GM21825 (cell line): ENCODE results near the gene STK32C.
"Not testable (repeated sequence)": the region's sequence is repeated elsewhere in the genome, so short reads cannot be mapped to it uniquely, and the experiment has no call there.

Experiments used
- ATAC-seq: cut with Tn5 transposase; IDR thresholded peaks from one replicate; pipeline ENCODE4 v1.9.1; 2021; ENCODE audit warnings: mild to moderate bottlenecking, moderate library complexity; ENCODE audit not compliant: unreplicated experiment

STK32C gene

DNA sequence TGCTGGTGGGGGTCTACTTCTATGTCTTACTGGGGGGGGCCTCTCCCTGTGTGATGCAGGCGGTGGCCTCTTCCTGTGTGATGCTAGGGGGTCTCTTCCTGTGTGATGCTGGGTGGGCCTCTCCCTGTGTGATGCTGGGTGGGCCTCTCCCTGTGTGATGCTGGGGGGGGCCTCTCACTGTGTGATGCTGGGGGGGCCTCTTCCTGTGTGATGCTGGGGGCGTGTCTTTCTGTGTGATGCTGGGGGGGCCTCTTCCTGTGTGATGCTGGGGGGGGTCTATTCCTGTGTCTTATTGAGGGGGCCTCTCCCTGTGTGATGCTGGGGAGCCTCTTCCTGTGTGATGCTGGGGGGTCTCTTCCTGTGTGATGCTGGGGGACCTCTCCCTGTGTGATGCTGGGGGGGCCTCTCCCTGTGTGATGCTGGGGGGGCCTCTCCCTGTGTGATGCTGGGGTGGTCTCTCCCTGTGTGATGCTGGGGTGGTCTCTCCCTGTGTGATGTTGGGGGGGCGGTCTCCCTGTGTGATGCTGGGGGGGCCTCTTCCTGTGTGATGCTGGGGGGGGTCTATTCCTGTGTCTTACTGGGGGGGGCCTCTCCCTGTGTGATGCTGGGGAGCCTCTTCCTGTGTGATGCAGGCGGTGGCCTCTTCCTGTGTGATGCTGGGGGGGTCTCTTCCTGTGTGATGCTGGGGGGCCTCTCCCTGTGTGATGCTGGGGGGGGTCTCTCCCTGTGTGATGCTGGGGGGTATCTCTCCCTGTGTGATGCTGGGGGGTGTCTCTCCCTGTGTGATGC, 146.7 kb downstream of the STK32C start:
- ATAC-seq: not testable (repeated sequence)

DNA sequence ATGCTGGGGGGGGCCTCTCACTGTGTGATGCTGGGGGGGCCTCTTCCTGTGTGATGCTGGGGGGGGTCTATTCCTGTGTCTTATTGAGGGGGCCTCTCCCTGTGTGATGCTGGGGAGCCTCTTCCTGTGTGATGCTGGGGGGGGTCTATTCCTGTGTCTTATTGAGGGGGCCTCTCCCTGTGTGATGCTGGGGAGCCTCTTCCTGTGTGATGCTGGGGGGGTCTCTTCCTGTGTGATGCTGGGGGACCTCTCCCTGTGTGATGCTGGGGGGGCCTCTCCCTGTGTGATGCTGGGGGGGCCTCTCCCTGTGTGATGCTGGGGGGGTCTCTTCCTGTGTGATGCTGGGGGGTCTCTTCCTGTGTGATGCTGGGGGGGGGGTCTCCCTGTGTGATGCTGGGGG, 147.5 kb downstream of the STK32C start:
- ATAC-seq: not testable (repeated sequence)

DNA sequence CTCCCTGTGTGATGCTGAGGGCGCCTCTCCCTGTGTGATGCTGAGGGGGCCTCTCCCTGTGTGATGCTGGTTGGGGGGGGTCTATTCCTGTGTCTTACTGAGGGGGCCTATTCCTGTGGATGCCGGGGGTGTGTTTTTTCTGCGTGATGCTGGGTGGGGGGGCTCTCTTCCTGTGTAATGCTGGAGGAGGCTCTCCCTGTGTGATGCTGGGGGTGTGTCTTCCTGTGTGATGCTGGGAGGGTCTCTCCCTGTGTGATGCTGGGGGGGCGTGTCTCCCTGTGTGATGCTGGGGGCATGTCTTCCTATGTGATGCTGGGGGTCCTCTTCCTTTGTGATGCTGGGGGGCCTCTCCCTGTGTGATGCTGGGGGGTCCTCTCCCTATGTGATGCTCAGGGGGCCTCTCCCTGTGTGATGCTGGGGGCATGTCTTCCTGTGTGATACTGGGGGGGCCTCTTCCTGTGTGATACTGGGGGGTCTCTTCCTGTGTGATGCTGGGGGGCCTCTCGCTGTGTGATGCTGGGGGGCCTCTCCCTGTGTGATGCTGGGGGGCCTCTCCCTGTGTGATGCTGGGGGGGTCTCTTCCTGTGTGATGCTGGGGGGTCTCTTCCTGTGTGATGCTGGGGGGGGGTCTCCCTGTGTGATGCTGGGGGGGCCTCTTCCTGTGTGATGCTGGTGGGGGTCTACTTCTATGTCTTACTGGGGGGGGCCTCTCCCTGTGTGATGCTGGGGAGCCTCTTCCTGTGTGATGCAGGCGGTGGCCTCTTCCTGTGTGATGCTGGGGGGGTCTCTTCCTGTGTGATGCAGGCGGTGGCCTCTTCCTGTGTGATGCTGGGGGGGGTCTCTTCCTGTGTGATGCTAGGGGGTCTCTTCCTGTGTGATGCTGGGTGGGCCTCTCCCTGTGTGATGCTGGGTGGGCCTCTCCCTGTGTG, 148.2 kb downstream of the STK32C start:
- not testable (repeated sequence) for ATAC-seq

DNA sequence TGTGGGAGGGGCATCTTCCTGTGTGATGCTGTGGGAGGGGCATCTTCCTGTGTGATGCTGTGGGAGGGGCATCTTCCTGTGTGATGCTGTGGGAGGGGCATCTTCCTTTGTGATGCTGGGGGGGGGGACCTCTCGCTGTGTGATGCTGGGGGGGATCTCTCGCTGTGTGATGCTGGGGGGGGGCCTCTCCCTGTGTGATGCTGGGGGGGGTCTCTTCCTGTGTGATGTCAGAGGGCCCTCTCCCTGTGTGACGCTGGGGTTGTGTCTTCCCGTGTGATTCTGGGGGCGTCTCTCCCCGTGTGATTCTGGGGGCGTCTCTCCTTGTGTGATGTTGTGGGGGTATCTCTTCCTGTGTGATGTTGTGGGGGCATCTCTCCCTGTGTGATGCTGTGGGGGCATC, 148.9 kb downstream of the STK32C start:
- ATAC-seq: no peak

DNA sequence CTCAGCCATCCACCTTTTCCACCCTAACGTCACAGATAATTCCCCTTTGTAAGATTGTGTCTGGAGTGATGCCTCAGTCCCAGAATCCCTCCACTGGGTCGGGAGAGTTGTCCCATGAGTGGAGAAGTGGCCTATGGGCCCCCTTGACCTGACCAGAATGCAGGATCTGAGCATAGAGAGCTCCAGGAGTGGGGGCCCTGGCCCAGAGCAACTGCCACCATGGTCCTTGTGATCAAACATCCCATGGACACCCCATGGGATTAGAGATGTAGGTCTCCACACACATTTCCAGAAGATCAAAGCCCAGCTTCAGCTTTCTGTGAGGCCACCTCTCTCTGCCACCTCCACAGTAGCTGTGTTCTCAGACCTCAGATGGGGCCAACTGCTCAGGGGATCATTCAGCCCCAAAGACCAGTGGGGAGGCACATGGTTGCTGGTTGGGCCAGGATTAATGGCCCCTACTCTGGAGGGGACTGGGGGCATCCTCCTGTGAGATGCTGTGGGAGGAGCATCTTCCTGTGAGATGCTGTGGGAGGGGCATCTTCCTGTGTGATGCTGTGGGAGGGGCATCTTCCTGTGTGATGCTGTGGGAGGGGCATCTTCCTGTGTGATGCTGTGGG, 149.5 kb downstream of the STK32C start:
- ATAC-seq: no peak
